Measurements from ENCODE around the gene ZNF800. TPM values are rescaled to one million over a fixed set of nuclear protein-coding genes. Genes with fewer than 3 reads are reported as not detected.
"Not testable (repeated sequence)": the region's sequence is repeated elsewhere in the genome, so short reads cannot be mapped to it uniquely, and the experiment has no call there.

Gene ZNF800
- total and polyA plus RNA-seq, 8 donors: 21.0 to 32.3 (median 22.4) TPM

- no peak overlapping the region for H3K27ac ChIP-seq
- no peak overlapping the region for H3K4me3 ChIP-seq
- peak in 1 of 2 donors; percentile 17 for TF ChIP-seq CTCF (IDR thresholded peaks at IDR 0.05)
- H3K9me3 ChIP-seq: no peaks in the 10 kb centered on the region
- H3K4me1 ChIP-seq: peaks cover 2 to 14% of the 10 kb centered on the region in 2 donors
- intact Hi-C loops (cut with DNase I): no loop called here
- ATAC-seq (no peak), DNase-seq (peak in 2 of 4 donors; percentile 15 to 50)
- H3K27me3 ChIP-seq: peaks cover 0 to 9% of the 10 kb centered on the region in 2 donors
- no peaks in the 10 kb centered on the region for H3K36me3 ChIP-seq
Measured at GRCh38 chr7:127396184-127396583, 3.7 kb upstream of the ZNF800 start.

- H3K9me3 ChIP-seq; DNase-seq; H3K27me3 ChIP-seq; H3K27ac ChIP-seq; intact Hi-C loops (cut with DNase I); H3K36me3 ChIP-seq; H3K4me3 ChIP-seq; ATAC-seq: not testable (repeated sequence)
- H3K4me1 ChIP-seq: peaks cover 8 to 25% of the 10 kb centered on the region in 2 donors
Measured at GRCh38 chr7:127395104-127395503, 2.6 kb upstream of the ZNF800 start.

- H3K27me3 ChIP-seq: no peaks in the 10 kb centered on the region
- peak in 2 of 4 donors; percentile 51 to 52 for DNase-seq
- H3K36me3 ChIP-seq: peaks cover 0 to 8% of the 10 kb centered on the region in 2 donors
- peak overlapping the region; percentile 96 to 98 for H3K4me3 ChIP-seq
- peak overlapping the region; percentile 92 to 99 for H3K27ac ChIP-seq
- H3K4me1 ChIP-seq: peaks cover 8 to 41% of the 10 kb centered on the region in 2 donors
- no peaks in the 10 kb centered on the region for H3K9me3 ChIP-seq
- TF ChIP-seq CTCF (IDR thresholded peaks at IDR 0.05): no peak
- no peak for ATAC-seq
- intact Hi-C loops (cut with DNase I): no loop called here
Measured at GRCh38 chr7:127393368-127394058, 1.0 kb upstream of the ZNF800 start.

- no peaks in the 10 kb centered on the region for H3K27me3 ChIP-seq
- peak overlapping the region; percentile 92 to 99 for H3K27ac ChIP-seq
- TF ChIP-seq CTCF (IDR thresholded peaks at IDR 0.05): no peak
- H3K9me3 ChIP-seq: no peaks in the 10 kb centered on the region
- ATAC-seq (peak; percentile 72), DNase-seq (peak; percentile 29 to 92 (median 56))
- peaks cover 0 to 21% of the 10 kb centered on the region in 2 donors for H3K36me3 ChIP-seq
- intact Hi-C loops (cut with DNase I): no loop called here
- peak overlapping the region; percentile 96 to 98 for H3K4me3 ChIP-seq
- peaks cover 8 to 54% of the 10 kb centered on the region in 2 donors for H3K4me1 ChIP-seq
Measured at GRCh38 chr7:127392182-127392565, 334 bp downstream of the ZNF800 start.

- Histone ChIP-seq H3K9me3 (no peaks in the 10 kb centered on the region), H3K4me1 (peaks cover 8 to 59% of the 10 kb centered on the region in 2 donors), H3K27me3 (no peaks in the 10 kb centered on the region), H3K27ac (peak overlapping the region; percentile 92 to 99), H3K36me3 (peaks cover 0 to 22% of the 10 kb centered on the region in 2 donors), H3K4me3 (peak overlapping the region; percentile 96 to 98)
- ATAC-seq (peak; percentile 42), DNase-seq (peak in 2 of 4 donors; percentile 19 to 43)
- intact Hi-C loops (cut with DNase I): no loop called here
- no peak for TF ChIP-seq CTCF (IDR thresholded peaks at IDR 0.05)
Measured at GRCh38 chr7:127391591-127392181, 822 bp downstream of the ZNF800 start.
